B cell (primary cell): ENCODE results near the gene ESYT1. TPM values are rescaled to one million over a fixed set of nuclear protein-coding genes. Genes with fewer than 3 reads are reported as not detected.

ENCODE experiments used
- ATAC-seq: fragments of 200-7000 bp; cut with Tn5 transposase; one replicate; pipeline ENCODE4 v1.10.0; 2021; ENCODE audit warnings: low read depth, mild to moderate bottlenecking, moderate number of reproducible peaks, moderate library complexity
- CTCF ChIA-PET: fragments of 350-600 bp; sonication (Branson Sonifier 250); formaldehyde crosslinking; loops from one replicate; lab custom pipeline; 2021; ENCODE audit warnings: antibody characterized with exemption, inconsistent platforms; lab: Charles Lee
- POLR2A ChIA-PET: fragments of 350-600 bp; sonication (Branson Sonifier 250); formaldehyde crosslinking; loops from one replicate; lab custom pipeline; 2021; ENCODE audit warnings: antibody characterized with exemption; lab: Charles Lee
- DNase-seq: peaks from one replicate; pipeline ENCODE4 v3.0.0; 2013
- H2AFZ ChIP-seq: 2 replicates; pipeline ENCODE4 v1.6.1; 2012; ENCODE audit warnings: mild to moderate bottlenecking, low read depth, low read length; ENCODE audit not compliant: insufficient read depth, poor library complexity, severe bottlenecking
- H3K27ac ChIP-seq, 2 donors: 1 replicate in 1 of 2; 2 replicates in 1 of 2; pipeline ENCODE4 v1.5.1; 2012 to 2013; ENCODE audit warnings: low read length in 2 of 2, mild to moderate bottlenecking in 2 of 2, moderate library complexity in 1 of 2
- H3K27me3 ChIP-seq, 4 experiments: fragments of 200-600 bp in 1 of 4; sonication (generic) in 1 of 4; replicated peaks in 1 of 4; 1 replicate in 2 of 4; 2 replicates in 2 of 4; pipeline versions ENCODE4 v1.6.1 to v1.7.0; 2013 to 2016; ENCODE audit warnings: low read length in 3 of 4, mild to moderate bottlenecking in 2 of 4, mixed read lengths in 1 of 4, moderate library complexity in 1 of 4; ENCODE audit not compliant: insufficient read depth in 4 of 4, control insufficient read depth in 3 of 4; ENCODE audit errors: control extremely low read depth in 1 of 4
- H3K36me3 ChIP-seq, 2 experiments: replicated peaks in 1 of 2; 1 replicate in 1 of 2; 2 replicates in 1 of 2; pipeline versions ENCODE4 v1.6.1 to v1.7.1; 2013; ENCODE audit warnings: low read length in 1 of 2; ENCODE audit not compliant: insufficient read depth in 2 of 2, control insufficient read depth in 1 of 2; ENCODE audit errors: control extremely low read depth in 1 of 2, extremely low read depth in 1 of 2
- H3K4me1 ChIP-seq, 2 donors: fragments of 200-600 bp in 1 of 2; sonication (generic) in 1 of 2; 1 replicate in 1 of 2; 2 replicates in 1 of 2; pipeline versions ENCODE4 v1.5.1 to v1.6.1; 2013 to 2017; ENCODE audit warnings: low read length in 2 of 2; ENCODE audit not compliant: control insufficient read depth in 2 of 2, insufficient read depth in 2 of 2
- H3K4me2 ChIP-seq: replicated peaks from 2 replicates; pipeline ENCODE3; 2012; ENCODE audit warnings: mild to moderate bottlenecking, low read depth, low read length; ENCODE audit not compliant: poor library complexity, severe bottlenecking
- H3K4me3 ChIP-seq, 5 experiments: fragments of 200-600 bp in 1 of 5; sonication (generic) in 1 of 5; 1 replicate in 3 of 5; 2 replicates in 2 of 5; pipeline versions ENCODE4 v1.5.1 to v1.7.0; 2011 to 2016; ENCODE audit warnings: low read length in 4 of 5, mild to moderate bottlenecking in 4 of 5, low read depth in 2 of 5, control low read depth in 1 of 5, moderate library complexity in 1 of 5; ENCODE audit not compliant: insufficient read depth in 1 of 5; ENCODE audit errors: control extremely low read depth in 1 of 5, extremely low read depth in 1 of 5
- H3K79me2 ChIP-seq: fragments of 200-600 bp; sonication (generic); one replicate; pipeline ENCODE4 v1.6.0; 2016; ENCODE audit warnings: low read length; ENCODE audit not compliant: control insufficient read depth, insufficient read depth
- H3K9ac ChIP-seq: fragments of 200-600 bp; sonication (generic); 2 replicates; pipeline ENCODE4 v1.6.1; 2017; ENCODE audit warnings: mild to moderate bottlenecking, low read length, moderate library complexity
- H3K9me3 ChIP-seq, 3 donors: one replicate each; pipeline versions ENCODE4 v1.6.1 to v1.7.1; 2013; ENCODE audit warnings: low read length in 2 of 3; ENCODE audit not compliant: control insufficient read depth in 2 of 3, insufficient read depth in 1 of 3; ENCODE audit errors: control extremely low read depth in 1 of 3
- H4K20me1 ChIP-seq: 2 replicates; pipeline ENCODE4 v1.6.0; 2012; ENCODE audit warnings: mild to moderate bottlenecking, low read length; ENCODE audit not compliant: insufficient read depth, control insufficient read depth, poor library complexity, severe bottlenecking
- H3K27ac Mint-ChIP-seq: one replicate; pipeline ENCODE4 v1.8.0; 2021; ENCODE audit warnings: mixed read lengths
- H3K27me3 Mint-ChIP-seq: one replicate; pipeline ENCODE4 v1.8.0; 2021; ENCODE audit warnings: mixed read lengths
- H3K4me1 Mint-ChIP-seq: one replicate; pipeline ENCODE4 v1.8.0; 2021; ENCODE audit warnings: mixed read lengths
- H3K4me3 Mint-ChIP-seq: one replicate; pipeline ENCODE4 v1.8.0; 2021; ENCODE audit warnings: mixed read lengths
- H3K9me3 Mint-ChIP-seq: one replicate; pipeline ENCODE4 v1.8.0; 2022; ENCODE audit warnings: mixed read lengths; ENCODE audit not compliant: insufficient read depth
- CTCF ChIP-seq: fragments of 200-600 bp; IDR thresholded peaks from one replicate; pipeline ENCODE4 v1.8.0; 2022; ENCODE audit warnings: antibody characterized with exemption, mild to moderate bottlenecking
- EZH2 ChIP-seq: IDR thresholded peaks from 2 replicates; pipeline ENCODE4 v1.6.1; 2012; ENCODE audit warnings: borderline replicate concordance, low read depth, mild to moderate bottlenecking, moderate library complexity, low read length; ENCODE audit not compliant: insufficient read depth, poor library complexity, severe bottlenecking
- WGBS: methylation state at CpG from one replicate; pipeline ENCODE4 v1.1.5; 2013; ENCODE audit warnings: missing lambda C conversion rate; ENCODE audit not compliant: insufficient coverage; 5-methylcytosine and 5-hydroxymethylcytosine counted together
- intact Hi-C: fragments of 100-400 bp; cut with micrococcal nuclease; formaldehyde crosslinking; loops from one replicate; pipeline ENCODE4 v1.10.0; 2022
- polyA plus RNA-seq: library from polyadenylated mRNA; depleted of rRNA; stranded (reverse); fragments of >200 nt; gene quantifications from 2 replicates; pipeline ENCODE4 v1.2.3, GENCODE V29; 2012
- total RNA-seq, 2 donors: library from RNA; stranded (reverse); fragments of 120-200 nt in 1 of 2; gene quantifications; 1 replicate in 1 of 2; 2 replicates in 1 of 2; pipeline versions ENCODE4 v1.2.3 to v1.2.4, GENCODE V29; 2013 to 2022

ESYT1 gene
- total and polyA plus RNA-seq, 2 donors (not counting 1 experiment from before 2014, with no cell fraction given) = 154 to 162 TPM

- H3K27me3 Mint-ChIP-seq = no peaks in the 10 kb centered on the region
- no peak overlapping the region for H3K27ac ChIP-seq
- TF ChIP-seq CTCF (no peak), EZH2 (no peak)
- H3K27me3 ChIP-seq = no peaks in the 10 kb centered on the region
- peaks cover 5 to 86% of the 10 kb centered on the region in 2 experiments for H3K36me3 ChIP-seq
- H3K9ac ChIP-seq = no peak overlapping the region
- ATAC-seq (no peak), DNase-seq (no peak)
- intact Hi-C loops = no loop called here
- no peak overlapping the region for H2AFZ ChIP-seq
- H3K4me1 Mint-ChIP-seq = no peaks in the 10 kb centered on the region
- no peaks in the 10 kb centered on the region for H3K4me1 ChIP-seq
- H3K79me2 ChIP-seq = no peaks in the 10 kb centered on the region
- no peak overlapping the region for H3K4me3 ChIP-seq
- no peaks in the 10 kb centered on the region for H4K20me1 ChIP-seq
- no peak overlapping the region for H3K4me3 Mint-ChIP-seq
- H3K27ac Mint-ChIP-seq = peak overlapping the region; percentile 67
- H3K4me2 ChIP-seq = no peak overlapping the region
- 92% methylated on average over 11 of the region's 11 CpGs for WGBS
- no peaks in the 10 kb centered on the region for H3K9me3 Mint-ChIP-seq
- ChIA-PET CTCF (interaction anchor here (0.6 kb wide), 2 partner anchors 20 to 514 kb away, joined by 3 read pairs; partner anchors contain the start of gene SMARCC2), POLR2A (no interaction called here)
- H3K9me3 ChIP-seq = no peaks in the 10 kb centered on the region
These were observed 41.2 kb downstream of the ESYT1 start for GRCh38 chr12:56169229-56169759.

- H3K27me3 ChIP-seq = no peaks in the 10 kb centered on the region
- no peaks in the 10 kb centered on the region for H3K79me2 ChIP-seq
- H3K36me3 ChIP-seq = peaks cover 3 to 72% of the 10 kb centered on the region in 2 experiments
- no peak for DNase-seq
- H3K4me1 ChIP-seq = no peaks in the 10 kb centered on the region
- Mint-ChIP-seq H3K27me3 (no peaks in the 10 kb centered on the region), H3K9me3 (no peaks in the 10 kb centered on the region), H3K4me3 (no peak overlapping the region), H3K27ac (no peak overlapping the region), H3K4me1 (no peaks in the 10 kb centered on the region)
- no peaks in the 10 kb centered on the region for H3K9me3 ChIP-seq
- ATAC-seq = no peak
- no peak overlapping the region for H3K4me2 ChIP-seq
- WGBS = 100% methylated on average over 5 of the region's 7 CpGs
- ChIA-PET CTCF (no interaction called here), POLR2A (no interaction called here)
- no peak overlapping the region for H2AFZ ChIP-seq
- H4K20me1 ChIP-seq = no peaks in the 10 kb centered on the region
- H3K27ac ChIP-seq = no peak overlapping the region
- no peak overlapping the region for H3K4me3 ChIP-seq
- no peak overlapping the region for H3K9ac ChIP-seq
- TF ChIP-seq CTCF (no peak), EZH2 (no peak)
- intact Hi-C loops = no loop called here
These were observed 44.8 kb downstream of the ESYT1 start for GRCh38 chr12:56172839-56173238.
